ENCODE data around the gene RBM43. TPM values are rescaled to one million over a fixed set of nuclear protein-coding genes. Genes with fewer than 3 reads are reported as not detected.

RBM43 gene
- total RNA-seq, 1 donor from 2014 or later, result 5.1 TPM

- intact Hi-C loops (cut with micrococcal nuclease), result loop anchor here (10.0 kb wide), 1 partner anchor 1208 kb away; no protein-coding TSS in a partner anchor
Observed at GRCh38 chr2:151233288-151233687, 28.4 kb downstream of the RBM43 start.

DNA sequence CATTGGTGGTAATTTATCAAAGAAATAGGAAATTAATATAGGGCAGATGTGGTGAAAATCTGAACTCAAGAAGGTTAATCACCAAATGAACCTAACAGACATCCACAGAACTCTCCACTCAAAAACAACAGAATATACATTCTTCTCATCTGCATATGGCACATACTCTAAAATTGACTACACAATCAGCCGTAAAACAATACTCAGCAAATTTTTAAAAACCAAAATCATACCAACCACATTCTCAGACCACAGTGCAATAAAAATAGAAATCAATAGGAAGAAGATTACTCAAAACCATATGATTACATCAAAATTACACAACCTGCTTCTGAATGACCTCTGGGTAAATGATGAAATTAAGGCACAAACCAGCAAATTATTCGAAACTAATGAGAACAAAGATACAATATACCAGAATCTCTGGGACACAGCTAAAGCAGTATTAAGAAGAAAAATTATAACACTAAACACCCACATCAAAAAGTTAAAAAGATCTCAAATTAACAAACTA, 31.0 kb downstream of the RBM43 start:
- intact Hi-C loops (cut with micrococcal nuclease), result loop anchor here (10.0 kb wide), 1 partner anchor 1206 kb away; no protein-coding TSS in a partner anchor

DNA sequence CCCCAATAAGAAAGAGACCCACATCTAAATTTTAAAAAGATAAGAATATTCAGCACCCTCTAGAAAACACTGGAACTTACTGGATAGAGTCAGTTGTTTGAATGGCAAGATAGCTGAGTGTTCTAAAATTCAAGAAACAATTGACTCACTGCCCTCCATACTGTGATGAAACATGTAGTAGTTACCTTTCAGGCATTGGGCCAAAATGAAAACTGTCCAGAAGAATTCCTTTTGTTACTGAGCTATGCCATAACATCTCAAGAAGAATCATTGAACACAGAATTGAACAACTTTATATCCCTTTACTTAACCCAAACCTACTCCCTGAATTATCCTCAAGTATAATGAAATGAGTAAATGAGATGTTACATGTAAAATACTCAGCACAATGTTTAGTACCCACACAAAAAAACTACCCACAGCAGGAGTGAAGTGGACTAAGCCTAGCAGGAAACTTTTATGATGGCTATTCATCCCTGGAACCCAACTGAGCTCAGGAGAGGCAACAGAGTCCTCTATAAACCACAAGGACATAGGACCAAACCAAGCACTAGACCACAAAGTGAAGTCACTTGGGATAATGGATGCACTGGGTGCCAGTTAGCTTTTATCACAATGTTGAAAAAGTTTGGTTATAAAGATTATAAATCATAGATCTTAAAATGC, 32.7 kb downstream of the RBM43 start:
- intact Hi-C loops (cut with micrococcal nuclease), result no loop called here

DNA sequence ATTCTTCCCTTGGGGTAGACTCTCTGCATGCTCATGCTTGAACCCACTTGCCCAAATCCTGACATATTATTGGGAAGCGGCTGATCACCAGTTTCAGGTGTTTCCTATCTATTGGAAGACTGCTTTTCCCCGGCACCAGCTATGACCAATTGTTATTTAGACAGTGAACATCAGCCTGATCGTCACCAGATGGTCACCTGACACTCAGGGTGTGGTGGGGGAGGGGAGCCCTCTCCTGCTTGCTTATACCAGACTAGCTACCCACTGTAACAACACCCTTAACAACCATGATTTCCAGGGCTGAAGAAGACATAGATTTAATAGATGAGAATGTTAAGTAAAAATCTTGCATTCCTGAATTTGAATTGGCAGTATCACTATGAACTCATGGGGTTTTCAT, 44.3 kb downstream of the RBM43 start:
- intact Hi-C loops (cut with micrococcal nuclease), result no loop called here

DNA sequence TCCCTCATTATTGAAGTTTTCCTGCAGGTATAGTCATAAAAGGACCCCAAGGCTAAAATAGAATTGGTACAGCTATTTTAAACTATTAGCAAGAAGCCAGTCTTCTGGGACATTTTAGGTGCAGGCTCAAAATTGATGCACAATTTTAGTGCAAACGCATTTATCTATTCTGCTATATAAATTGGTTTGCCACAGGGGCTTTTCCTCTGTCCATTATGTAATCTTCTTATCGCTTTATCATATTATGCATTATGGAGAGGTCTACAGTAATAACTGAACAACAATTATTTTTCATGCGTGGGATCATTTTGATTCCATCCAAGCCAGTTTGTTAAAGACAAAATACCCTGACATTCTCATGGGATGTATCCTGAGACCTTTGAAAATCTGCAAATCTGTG, 54.6 kb downstream of the RBM43 start:
- intact Hi-C loops (cut with micrococcal nuclease), result no loop called here

- intact Hi-C loops (cut with micrococcal nuclease), result no loop called here
Observed at GRCh38 chr2:151206446-151206968, 55.2 kb downstream of the RBM43 start.

- intact Hi-C loops (cut with micrococcal nuclease), result no loop called here
Observed at GRCh38 chr2:151205571-151205970, 56.1 kb downstream of the RBM43 start.

- intact Hi-C loops (cut with micrococcal nuclease), result no loop called here
Observed at GRCh38 chr2:151204756-151205155, 56.9 kb downstream of the RBM43 start.

DNA sequence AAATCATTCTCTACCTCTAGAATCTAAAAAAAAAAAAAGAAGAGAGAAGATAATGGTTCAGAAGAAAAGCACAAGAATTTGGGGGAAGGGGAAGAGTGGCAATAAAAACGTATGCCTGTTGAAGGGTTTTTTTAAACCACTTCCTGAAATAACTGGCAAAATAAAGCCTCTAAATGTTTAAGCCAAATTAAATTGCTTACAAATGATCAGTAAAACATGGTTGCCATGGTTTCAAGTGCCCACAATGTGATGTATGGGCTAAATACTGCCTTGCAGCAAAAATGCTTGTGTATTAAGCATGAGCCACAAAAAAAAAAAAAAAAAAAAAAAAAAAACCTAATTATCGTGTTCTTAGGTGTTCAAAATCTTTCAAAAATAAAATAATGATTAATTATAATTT, 60.8 kb downstream of the RBM43 start:
- intact Hi-C loops (cut with micrococcal nuclease), result no loop called here

GRCh38 chr2:151200277-151200676, 61.4 kb downstream of the RBM43 start:
- intact Hi-C loops (cut with micrococcal nuclease), result no loop called here

- intact Hi-C loops (cut with micrococcal nuclease), result no loop called here
Observed at GRCh38 chr2:151198645-151199044, 63.0 kb downstream of the RBM43 start.

Other genes starting within 250 kb of the RBM43 start
- 61.4 and 62.9 TPM in 2 replicates for gene NMI, start 27.8 kb upstream of the RBM43 start, total RNA-seq
- not detected in 2 replicates for gene TNFAIP6, start 95.7 kb upstream of the RBM43 start, total RNA-seq
- 56.8 and 62.7 TPM in 2 replicates for gene RIF1, start 148.0 kb upstream of the RBM43 start, total RNA-seq